Prostate gland (tissue), 2 donors: Measurements from ENCODE around the gene OR2A12. TPM values are rescaled to one million over a fixed set of nuclear protein-coding genes. Genes with fewer than 3 reads are reported as not detected.

ENCODE experiments used
- DNase-seq: peaks from one replicate; pipeline ENCODE4 v3.0.0-alpha.2; 2019; ENCODE audit warnings: low spot score
- H3K27ac ChIP-seq, 2 donors: fragments of 200-600 bp; sonication (generic); 2 replicates each; pipeline ENCODE4 v1.5.1; 2017 to 2019
- H3K27me3 ChIP-seq: fragments of 200-600 bp; sonication (generic); replicated peaks from 2 replicates; pipeline ENCODE4 v1.5.1; 2019; ENCODE audit not compliant: insufficient read depth
- H3K36me3 ChIP-seq, 2 donors: fragments of 200-600 bp; sonication (generic); 1 replicate in 1 of 2; 2 replicates in 1 of 2; pipeline versions ENCODE4 v1.5.1 to v1.8.1; 2017 to 2019
- H3K4me1 ChIP-seq: fragments of 200-600 bp; sonication (generic); replicated peaks from 2 replicates; pipeline ENCODE4 v1.5.1; 2019
- H3K4me3 ChIP-seq, 2 donors: fragments of 200-600 bp; sonication (generic); 2 replicates each; pipeline ENCODE4 v1.5.1; 2017 to 2019
- H3K9me3 ChIP-seq: fragments of 200-600 bp; sonication (generic); 2 replicates; pipeline ENCODE4 v1.5.1; 2017
- POLR2A ChIP-seq: fragments of 450-650 bp; IDR thresholded peaks from one replicate; pipeline ENCODE4 v1.6.1; 2016; ENCODE audit warnings: antibody characterized with exemption, mild to moderate bottlenecking
- POLR2AphosphoS5 ChIP-seq: sonication (generic); formaldehyde crosslinking; IDR thresholded peaks from one replicate; pipeline ENCODE4 v1.6.1; 2017; ENCODE audit warnings: antibody characterized with exemption
- WGBS: methylation state at CpG from one replicate; pipeline ENCODE4 v1.1.5; 2018; 5-methylcytosine and 5-hydroxymethylcytosine counted together
- intact Hi-C: fragments of 100-400 bp; cut with DNase I; formaldehyde crosslinking; loops from one replicate; pipeline ENCODE4 v1.14.2; 2022
- total RNA-seq, 2 donors: library from RNA; depleted of rRNA; stranded (reverse); fragments of >200 nt; gene quantifications; one replicate each; pipeline ENCODE4 v1.1.0, GENCODE V29; 2016
- TF ChIP-seq, protein P1 (sequence below), 4 experiments: fragments of 200-600 bp in 2 of 4; fragments of 450-650 bp in 2 of 4; sonication (generic) in 2 of 4; IDR thresholded peaks; 1 replicate in 3 of 4; 2 replicates in 1 of 4; pipeline ENCODE4 v1.5.1; 2016 to 2019; ENCODE audit warnings: antibody characterized with exemption in 4 of 4, mild to moderate bottlenecking in 2 of 4, moderate library complexity in 2 of 4

OR2A12 gene
- total RNA-seq, 2 donors from 2014 or later, result not detected

DNA sequence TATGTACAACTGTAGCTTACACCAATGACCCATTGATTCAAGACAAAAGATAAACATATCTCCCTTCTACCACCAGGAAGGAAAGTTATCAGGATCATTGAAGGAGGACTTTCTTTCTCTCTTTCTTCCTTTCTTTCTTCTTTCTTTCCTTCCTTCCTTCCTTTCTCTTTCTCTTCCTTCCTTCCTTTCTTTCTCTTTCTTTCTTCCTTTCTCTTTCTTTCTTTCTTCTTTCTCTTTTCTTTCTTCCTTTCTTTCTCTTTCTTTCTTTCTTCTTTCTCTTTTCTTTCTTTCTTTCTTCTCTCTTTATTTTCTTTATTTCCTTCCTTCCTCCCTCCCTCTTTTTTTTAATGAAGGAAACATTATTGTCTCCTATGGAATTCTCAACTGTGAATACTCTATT is 12.7 kb downstream of the OR2A12 start:
- TF ChIP-seq POLR2AphosphoS5, result no peak
- no peak for TF ChIP-seq POLR2A
- no peak overlapping the region for H3K27ac ChIP-seq
- H3K27me3 ChIP-seq, result no peaks in the 10 kb centered on the region
- no peaks in the 10 kb centered on the region for H3K9me3 ChIP-seq
- DNase-seq, result no peak
- H3K4me1 ChIP-seq, result no peaks in the 10 kb centered on the region
- H3K36me3 ChIP-seq, result no peaks in the 10 kb centered on the region
- intact Hi-C loops, result no loop called here
- no peak overlapping the region for H3K4me3 ChIP-seq

- 50% methylated on average over 3 of the region's 3 CpGs for WGBS
- intact Hi-C loops, result no loop called here
- Histone ChIP-seq H3K4me3 (no peak overlapping the region), H3K27ac (no peak overlapping the region), H3K9me3 (no peaks in the 10 kb centered on the region), H3K4me1 (no peaks in the 10 kb centered on the region), H3K36me3 (no peaks in the 10 kb centered on the region), H3K27me3 (no peaks in the 10 kb centered on the region)
- TF ChIP-seq POLR2A (no peak), POLR2AphosphoS5 (no peak)
- TF ChIP-seq, protein P1, sequence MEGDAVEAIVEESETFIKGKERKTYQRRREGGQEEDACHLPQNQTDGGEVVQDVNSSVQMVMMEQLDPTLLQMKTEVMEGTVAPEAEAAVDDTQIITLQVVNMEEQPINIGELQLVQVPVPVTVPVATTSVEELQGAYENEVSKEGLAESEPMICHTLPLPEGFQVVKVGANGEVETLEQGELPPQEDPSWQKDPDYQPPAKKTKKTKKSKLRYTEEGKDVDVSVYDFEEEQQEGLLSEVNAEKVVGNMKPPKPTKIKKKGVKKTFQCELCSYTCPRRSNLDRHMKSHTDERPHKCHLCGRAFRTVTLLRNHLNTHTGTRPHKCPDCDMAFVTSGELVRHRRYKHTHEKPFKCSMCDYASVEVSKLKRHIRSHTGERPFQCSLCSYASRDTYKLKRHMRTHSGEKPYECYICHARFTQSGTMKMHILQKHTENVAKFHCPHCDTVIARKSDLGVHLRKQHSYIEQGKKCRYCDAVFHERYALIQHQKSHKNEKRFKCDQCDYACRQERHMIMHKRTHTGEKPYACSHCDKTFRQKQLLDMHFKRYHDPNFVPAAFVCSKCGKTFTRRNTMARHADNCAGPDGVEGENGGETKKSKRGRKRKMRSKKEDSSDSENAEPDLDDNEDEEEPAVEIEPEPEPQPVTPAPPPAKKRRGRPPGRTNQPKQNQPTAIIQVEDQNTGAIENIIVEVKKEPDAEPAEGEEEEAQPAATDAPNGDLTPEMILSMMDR (IDR thresholded peaks at IDR 0.05), result no peak
- no peak for DNase-seq
Measured at GRCh38 chr7:144100607-144101006, 14.5 kb downstream of the OR2A12 start.

GRCh38 chr7:144102041-144102440 is 16.0 kb downstream of the OR2A12 start:
- TF ChIP-seq, protein P1 (IDR thresholded peaks at IDR 0.05), result no peak
- TF ChIP-seq POLR2AphosphoS5 (no peak), POLR2A (no peak)
- no peak for DNase-seq
- no peaks in the 10 kb centered on the region for H3K36me3 ChIP-seq
- no peaks in the 10 kb centered on the region for H3K4me1 ChIP-seq
- H3K9me3 ChIP-seq, result no peaks in the 10 kb centered on the region
- H3K27ac ChIP-seq, result no peak overlapping the region
- intact Hi-C loops, result no loop called here
- no peak overlapping the region for H3K4me3 ChIP-seq
- H3K27me3 ChIP-seq, result no peaks in the 10 kb centered on the region

GRCh38 chr7:144105211-144105610 is 19.1 kb downstream of the OR2A12 start:
- TF ChIP-seq, protein P1 (IDR thresholded peaks at IDR 0.05), result no peak
- TF ChIP-seq POLR2AphosphoS5, result no peak
- TF ChIP-seq POLR2A, result no peak
- Histone ChIP-seq H3K36me3 (no peaks in the 10 kb centered on the region), H3K27ac (no peak overlapping the region), H3K4me3 (no peak overlapping the region), H3K9me3 (no peaks in the 10 kb centered on the region), H3K27me3 (no peaks in the 10 kb centered on the region), H3K4me1 (no peaks in the 10 kb centered on the region)
- intact Hi-C loops, result no loop called here
- no peak for DNase-seq

- intact Hi-C loops, result no loop called here
Measured at GRCh38 chr7:144109283-144109682, 23.2 kb downstream of the OR2A12 start, which contains the start of gene OR2A2. OR2A2 (plus strand) TSS chr7:144109583; CDS start chr7:144109583, 0 bp downstream.

More at GRCh38 chr7:144109283-144109682, 23.2 kb downstream of the OR2A12 start, which contains the start of gene OR2A2:
- Histone ChIP-seq H3K36me3 (no peaks in the 10 kb centered on the region), H3K4me3 (no peak within 1 kb of the TSS), H3K4me1 (no peaks in the 10 kb centered on the region), H3K27ac (no peak within 1 kb of the TSS), H3K9me3 (no peaks in the 10 kb centered on the region), H3K27me3 (no peaks in the 10 kb centered on the region)
- 86% methylated on average over 2 of the region's 2 CpGs for WGBS
- no peak for TF ChIP-seq POLR2AphosphoS5
- no peak for TF ChIP-seq POLR2A
- TF ChIP-seq, protein P1 (IDR thresholded peaks at IDR 0.05), result no peak
- no peak for DNase-seq
